HepG2 (cell line): ENCODE measurements around the gene SPECC1L. TPM values are rescaled to one million over a fixed set of nuclear protein-coding genes. Genes with fewer than 3 reads are reported as not detected.
"Not testable (repeated sequence)": the region's sequence is repeated elsewhere in the genome, so short reads cannot be mapped to it uniquely, and the experiment has no call there.

Experiments used
- ATAC-seq: fragments of 200-7000 bp; cut with Tn5 transposase; 3 replicates; pipeline ENCODE4 v1.9.1; 2020; ENCODE audit warnings: mild to moderate bottlenecking, moderate library complexity
- BruUV-seq: library from RNA; stranded (reverse); fragments of 400-500 nt; replicated peaks from 2 replicates; lab custom pipeline; 2021; lab: Mats Ljungman, UMichigan
- CTCF ChIA-PET: fragments of 300-600 bp; formaldehyde crosslinking; extraction: SDS; loops from one replicate; lab custom pipeline; 2021; ENCODE audit warnings: low total read pairs, inconsistent platforms, low intra/inter-chr PET ratio; lab: Yijun Ruan, JAX
- POLR2A ChIA-PET: fragments of 350-600 bp; sonication (Branson Sonifier 250); formaldehyde crosslinking; loops from one replicate; lab custom pipeline; 2020; ENCODE audit warnings: antibody characterized with exemption, inconsistent platforms; lab: Yijun Ruan, JAX
- DNase-seq: peaks from one replicate; pipeline ENCODE4 v3.0.0-alpha.2; 2015; ENCODE audit warnings: low spot score
- FAIRE-seq: peaks from 3 replicates; lab custom pipeline; 2011; peaks lifted over from hg19 to GRCh38; lab: Jason Lieb, UNC
- H2AFZ ChIP-seq: one replicate; pipeline ENCODE4 v1.6.1; 2011; ENCODE audit warnings: low read length, inconsistent platforms
- H3K27ac ChIP-seq: fragments of 300-600 bp; 3 replicates; pipeline ENCODE4 v1.8.0; 2011; ENCODE audit warnings: mixed run types, mild to moderate bottlenecking, mixed read lengths, low read length, inconsistent platforms; ENCODE audit not compliant: insufficient read depth; ENCODE audit errors: extremely low read length
- H3K27me3 ChIP-seq, 2 experiments: fragments of 200-600 bp in 1 of 2; 2 replicates in 1 of 2; 3 replicates in 1 of 2; pipeline versions ENCODE4 v1.6.0 to v1.8.0; 2011; ENCODE audit warnings: low read length in 2 of 2, mild to moderate bottlenecking in 2 of 2, moderate library complexity in 2 of 2, inconsistent platforms in 1 of 2; ENCODE audit not compliant: insufficient read depth in 2 of 2, control insufficient read depth in 1 of 2
- H3K36me3 ChIP-seq, 2 experiments: fragments of 200-600 bp in 1 of 2; replicated peaks in 1 of 2; 2 replicates in 1 of 2; 3 replicates in 1 of 2; pipeline versions ENCODE4 v1.5.1 to v1.8.0; 2011; ENCODE audit warnings: low read length in 2 of 2, inconsistent platforms in 1 of 2; ENCODE audit not compliant: insufficient read depth in 2 of 2, control insufficient read depth in 1 of 2
- H3K4me1 ChIP-seq: 2 replicates; pipeline ENCODE4 v1.5.1; 2012; ENCODE audit warnings: low read length, inconsistent platforms; ENCODE audit not compliant: insufficient read depth
- H3K4me2 ChIP-seq: 2 replicates; pipeline ENCODE4 v1.6.0; 2011; ENCODE audit warnings: low read depth, low read length, inconsistent platforms
- H3K4me3 ChIP-seq, 3 experiments: fragments of 200-600 bp in 1 of 3; sonication (generic), shearing (Covaris generic) in 1 of 3; replicated peaks in 1 of 3; 2 replicates each; pipeline ENCODE4 v1.5.1; 2011 to 2016; ENCODE audit warnings: low read length in 3 of 3, inconsistent platforms in 2 of 3, low read depth in 2 of 3, mild to moderate bottlenecking in 2 of 3, control low read depth in 1 of 3, mixed read lengths in 1 of 3; ENCODE audit not compliant: insufficient read depth in 1 of 3
- H3K79me2 ChIP-seq: one replicate; pipeline ENCODE4 v1.6.1; 2011; ENCODE audit warnings: low read length, inconsistent platforms; ENCODE audit not compliant: insufficient read depth
- H3K9ac ChIP-seq: 2 replicates; pipeline ENCODE4 v1.6.0; 2011; ENCODE audit warnings: mild to moderate bottlenecking, low read depth, low read length, inconsistent platforms; ENCODE audit not compliant: insufficient read depth
- H3K9me3 ChIP-seq: 2 replicates; pipeline ENCODE4 v1.5.1; 2012; ENCODE audit warnings: mild to moderate bottlenecking, low read length
- H4K20me1 ChIP-seq: 2 replicates; pipeline ENCODE4 v1.6.0; 2011; ENCODE audit warnings: inconsistent platforms, mild to moderate bottlenecking, low read length, moderate library complexity; ENCODE audit not compliant: insufficient read depth
- GATAD1 ChIP-seq: IDR thresholded peaks from 2 replicates; pipeline ENCODE4 v1.6.1; 2016; ENCODE audit warnings: missing genetic modification reagents, missing compliant biosample characterization
- GATAD2A ChIP-seq: IDR thresholded peaks from 2 replicates; pipeline ENCODE4 v1.6.1; 2016
- RAD21 ChIP-seq: fragments of 450-650 bp; formaldehyde crosslinking; IDR thresholded peaks from 2 replicates; pipeline ENCODE4 v1.5.0; 2020; ENCODE audit warnings: mild to moderate bottlenecking
- SALL1 ChIP-seq: sonication (generic); formaldehyde crosslinking; IDR thresholded peaks from 2 replicates; pipeline ENCODE4 v1.8.0; 2022; ENCODE audit warnings: mild to moderate bottlenecking, missing genetic modification reagents
- SMC3 ChIP-seq: IDR thresholded peaks from 2 replicates; pipeline ENCODE4 v1.6.1; 2011; ENCODE audit warnings: low read length, improper control_type of control experiment
- STAG1 ChIP-seq: sonication (generic); formaldehyde crosslinking; IDR thresholded peaks from 2 replicates; pipeline ENCODE4 v1.4.0; 2020; ENCODE audit warnings: missing genetic modification reagents
- ZFX ChIP-seq: sonication (generic); formaldehyde crosslinking; IDR thresholded peaks from 2 replicates; pipeline ENCODE4 v1.4.0; 2020; ENCODE audit warnings: mild to moderate bottlenecking, low read depth, missing genetic modification reagents, moderate library complexity
- ZFY ChIP-seq: sonication (generic); formaldehyde crosslinking; IDR thresholded peaks from 2 replicates; pipeline ENCODE4 v1.4.0; 2020; ENCODE audit warnings: missing genetic modification reagents
- WGBS: methylation state at CpG from one replicate; pipeline ENCODE4 v1.1.6; 2017; ENCODE audit warnings: low lambda C conversion rate; 5-methylcytosine and 5-hydroxymethylcytosine counted together
- in situ Hi-C: cut with HindIII; loops from 2 replicates; pipeline ENCODE4 v1.10.0; 2017; ENCODE audit warnings: low pct_unique_long_range_greater_than_20kb; ENCODE audit not compliant: extremely low pct_ligation_motif_present
- intact Hi-C: fragments of 100-400 bp; cut with micrococcal nuclease; formaldehyde crosslinking; loops from one replicate; pipeline ENCODE4 v1.10.0; 2022; ENCODE audit not compliant: unreplicated experiment
- polyA plus RNA-seq, 8 experiments: library from polyadenylated mRNA; depleted of rRNA in 3 of 8; stranded (reverse) in 7 of 8; unstranded in 1 of 8; fragments of >200 nt; fragmentation: Illumina TruSeq in 4 of 8; extraction: Trizol in 4 of 8; gene quantifications; 2 replicates each; pipeline versions ENCODE4 v1.2.1 to v1.2.3, GENCODE V29; 2011 to 2016; ENCODE audit warnings: low read depth in 4 of 8, missing spikeins in 1 of 8, mixed read lengths in 1 of 8; ENCODE audit not compliant: insufficient read depth in 1 of 8
- total RNA-seq, 5 experiments: library from RNA; depleted of rRNA; stranded (reverse); fragments of >200 nt; fragmentation: Illumina TruSeq; extraction: Trizol; gene quantifications; 2 replicates each; pipeline ENCODE4 v1.2.3, GENCODE V29; 2016; ENCODE audit warnings: low read depth in 1 of 5
- TF ChIP-seq, protein P1 (sequence below): sonication (generic); formaldehyde crosslinking; IDR thresholded peaks from 2 replicates; pipeline ENCODE4 v1.5.1; 2020; ENCODE audit warnings: mild to moderate bottlenecking, missing genetic modification reagents, moderate library complexity
- TF ChIP-seq, protein P2 (sequence below): sonication (generic); formaldehyde crosslinking; IDR thresholded peaks from 2 replicates; pipeline ENCODE4 v1.5.0; 2020; ENCODE audit warnings: mild to moderate bottlenecking, missing genetic modification reagents, moderate library complexity
- TF ChIP-seq, protein P3 (sequence below), 2 experiments: sonication (generic) in 1 of 2; formaldehyde crosslinking in 1 of 2; IDR thresholded peaks; 2 replicates each; pipeline versions ENCODE4 v1.4.0 to v1.6.1; 2018 to 2020; ENCODE audit warnings: missing genetic modification reagents in 2 of 2, borderline replicate concordance in 1 of 2, low read depth in 1 of 2, mild to moderate bottlenecking in 1 of 2, missing biosample characterization in 1 of 2

SPECC1L gene
- total and polyA plus RNA-seq, 2 of the 13 experiments (the other 11 are each of a cell fraction or from before 2014, with no cell fraction given): 14.1 to 30.3 TPM

DNA sequence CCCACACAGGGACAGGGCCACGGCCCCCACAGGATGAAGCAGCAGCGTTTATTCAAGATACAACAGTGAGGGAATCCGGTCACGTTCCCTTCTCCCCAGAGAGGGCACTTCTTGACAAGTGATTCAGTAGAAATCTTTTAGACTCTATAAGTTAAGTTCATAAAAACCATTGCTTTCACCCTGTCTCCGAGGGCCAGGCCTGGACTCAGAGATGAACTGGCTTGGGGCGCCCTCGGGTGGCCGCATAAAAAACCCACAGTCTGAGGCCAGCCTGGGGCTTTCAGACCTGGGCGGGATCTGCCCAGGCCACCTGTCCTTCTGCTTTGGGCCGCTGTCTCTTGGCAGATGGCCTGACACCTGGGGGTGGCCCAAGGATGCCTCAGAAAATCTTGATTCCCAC is 11.2 kb upstream of the SPECC1L start:
- H3K4me2 ChIP-seq: peak overlapping the region; percentile 78
- H4K20me1 ChIP-seq, H3K9me3 ChIP-seq, POLR2A ChIA-PET, H3K9ac ChIP-seq, ATAC-seq, intact Hi-C loops, in situ Hi-C loops, H2AFZ ChIP-seq, H3K4me1 ChIP-seq, H3K27me3 ChIP-seq, FAIRE-seq, BruUV-seq, H3K27ac ChIP-seq, H3K36me3 ChIP-seq, H3K79me2 ChIP-seq: not testable (repeated sequence)
- CTCF ChIA-PET: interaction anchor here (1.3 kb wide), 1 partner anchor 70 kb away, joined by 9 read pairs; no protein-coding TSS in a partner anchor
- peak; percentile 66 for DNase-seq
- peak overlapping the region in 2 of 3 experiments; percentile 42 to 52; a peak in 4 of 6 replicates for H3K4me3 ChIP-seq
- peak; percentile 68 for TF ChIP-seq ZFX (CRISPR knock-in tag)
- TF ChIP-seq, protein P1, sequence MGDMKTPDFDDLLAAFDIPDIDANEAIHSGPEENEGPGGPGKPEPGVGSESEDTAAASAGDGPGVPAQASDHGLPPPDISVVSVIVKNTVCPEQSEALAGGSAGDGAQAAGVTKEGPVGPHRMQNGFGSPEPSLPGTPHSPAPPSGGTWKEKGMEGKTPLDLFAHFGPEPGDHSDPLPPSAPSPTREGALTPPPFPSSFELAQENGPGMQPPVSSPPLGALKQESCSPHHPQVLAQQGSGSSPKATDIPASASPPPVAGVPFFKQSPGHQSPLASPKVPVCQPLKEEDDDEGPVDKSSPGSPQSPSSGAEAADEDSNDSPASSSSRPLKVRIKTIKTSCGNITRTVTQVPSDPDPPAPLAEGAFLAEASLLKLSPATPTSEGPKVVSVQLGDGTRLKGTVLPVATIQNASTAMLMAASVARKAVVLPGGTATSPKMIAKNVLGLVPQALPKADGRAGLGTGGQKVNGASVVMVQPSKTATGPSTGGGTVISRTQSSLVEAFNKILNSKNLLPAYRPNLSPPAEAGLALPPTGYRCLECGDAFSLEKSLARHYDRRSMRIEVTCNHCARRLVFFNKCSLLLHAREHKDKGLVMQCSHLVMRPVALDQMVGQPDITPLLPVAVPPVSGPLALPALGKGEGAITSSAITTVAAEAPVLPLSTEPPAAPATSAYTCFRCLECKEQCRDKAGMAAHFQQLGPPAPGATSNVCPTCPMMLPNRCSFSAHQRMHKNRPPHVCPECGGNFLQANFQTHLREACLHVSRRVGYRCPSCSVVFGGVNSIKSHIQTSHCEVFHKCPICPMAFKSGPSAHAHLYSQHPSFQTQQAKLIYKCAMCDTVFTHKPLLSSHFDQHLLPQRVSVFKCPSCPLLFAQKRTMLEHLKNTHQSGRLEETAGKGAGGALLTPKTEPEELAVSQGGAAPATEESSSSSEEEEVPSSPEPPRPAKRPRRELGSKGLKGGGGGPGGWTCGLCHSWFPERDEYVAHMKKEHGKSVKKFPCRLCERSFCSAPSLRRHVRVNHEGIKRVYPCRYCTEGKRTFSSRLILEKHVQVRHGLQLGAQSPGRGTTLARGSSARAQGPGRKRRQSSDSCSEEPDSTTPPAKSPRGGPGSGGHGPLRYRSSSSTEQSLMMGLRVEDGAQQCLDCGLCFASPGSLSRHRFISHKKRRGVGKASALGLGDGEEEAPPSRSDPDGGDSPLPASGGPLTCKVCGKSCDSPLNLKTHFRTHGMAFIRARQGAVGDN: peak; percentile 18; the same call in 1 of the 2 replicates
- TF ChIP-seq STAG1 (CRISPR knock-in tag): peak; percentile 76
- TF ChIP-seq, protein P2, sequence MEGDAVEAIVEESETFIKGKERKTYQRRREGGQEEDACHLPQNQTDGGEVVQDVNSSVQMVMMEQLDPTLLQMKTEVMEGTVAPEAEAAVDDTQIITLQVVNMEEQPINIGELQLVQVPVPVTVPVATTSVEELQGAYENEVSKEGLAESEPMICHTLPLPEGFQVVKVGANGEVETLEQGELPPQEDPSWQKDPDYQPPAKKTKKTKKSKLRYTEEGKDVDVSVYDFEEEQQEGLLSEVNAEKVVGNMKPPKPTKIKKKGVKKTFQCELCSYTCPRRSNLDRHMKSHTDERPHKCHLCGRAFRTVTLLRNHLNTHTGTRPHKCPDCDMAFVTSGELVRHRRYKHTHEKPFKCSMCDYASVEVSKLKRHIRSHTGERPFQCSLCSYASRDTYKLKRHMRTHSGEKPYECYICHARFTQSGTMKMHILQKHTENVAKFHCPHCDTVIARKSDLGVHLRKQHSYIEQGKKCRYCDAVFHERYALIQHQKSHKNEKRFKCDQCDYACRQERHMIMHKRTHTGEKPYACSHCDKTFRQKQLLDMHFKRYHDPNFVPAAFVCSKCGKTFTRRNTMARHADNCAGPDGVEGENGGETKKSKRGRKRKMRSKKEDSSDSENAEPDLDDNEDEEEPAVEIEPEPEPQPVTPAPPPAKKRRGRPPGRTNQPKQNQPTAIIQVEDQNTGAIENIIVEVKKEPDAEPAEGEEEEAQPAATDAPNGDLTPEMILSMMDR (CRISPR knock-in tag): peak; percentile 73
- TF ChIP-seq GATAD1 (CRISPR knock-in tag): 0 out of 2 replicates have a peak, but pooled peaks have one; percentile 19
- TF ChIP-seq SALL1 (CRISPR knock-in tag): 0 out of 2 replicates have a peak, but pooled peaks have one; percentile 16
- TF ChIP-seq, protein P3, sequence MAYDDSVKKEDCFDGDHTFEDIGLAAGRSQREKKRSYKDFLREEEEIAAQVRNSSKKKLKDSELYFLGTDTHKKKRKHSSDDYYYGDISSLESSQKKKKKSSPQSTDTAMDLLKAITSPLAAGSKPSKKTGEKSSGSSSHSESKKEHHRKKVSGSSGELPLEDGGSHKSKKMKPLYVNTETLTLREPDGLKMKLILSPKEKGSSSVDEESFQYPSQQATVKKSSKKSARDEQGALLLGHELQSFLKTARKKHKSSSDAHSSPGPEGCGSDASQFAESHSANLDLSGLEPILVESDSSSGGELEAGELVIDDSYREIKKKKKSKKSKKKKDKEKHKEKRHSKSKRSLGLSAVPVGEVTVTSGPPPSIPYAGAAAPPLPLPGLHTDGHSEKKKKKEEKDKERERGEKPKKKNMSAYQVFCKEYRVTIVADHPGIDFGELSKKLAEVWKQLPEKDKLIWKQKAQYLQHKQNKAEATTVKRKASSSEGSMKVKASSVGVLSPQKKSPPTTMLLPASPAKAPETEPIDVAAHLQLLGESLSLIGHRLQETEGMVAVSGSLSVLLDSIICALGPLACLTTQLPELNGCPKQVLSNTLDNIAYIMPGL (CRISPR knock-in tag; IDR thresholded peaks at IDR 0.05; ENCODE audit: borderline replicate concordance in 1 of 2, low read depth in 1 of 2): peak; percentile 50 to 62; a peak in 2 of 4 replicates
- peak; percentile 83 for TF ChIP-seq RAD21
- 0 out of 2 replicates have a peak, but pooled peaks have one; percentile 16 for TF ChIP-seq GATAD2A (CRISPR knock-in tag)
- TF ChIP-seq SMC3: peak; percentile 38
- peak; percentile 49 for TF ChIP-seq ZFY (CRISPR knock-in tag)
- WGBS: 4% methylated on average over 7 of the region's 10 CpGs
